Psoas muscle (tissue), 8 donors: ENCODE data around the gene CAPN7. TPM values are rescaled to one million over a fixed set of nuclear protein-coding genes. Genes with fewer than 3 reads are reported as not detected.

ENCODE experiments used
- ATAC-seq, 4 donors: fragments of 200-7000 bp; cut with Tn5 transposase; one replicate each; pipeline ENCODE4 v1.9.1; 2020; ENCODE audit warnings: moderate library complexity in 3 of 4, mild to moderate bottlenecking in 2 of 4
- DNase-seq, 2 donors: peaks; one replicate each; pipeline ENCODE4 v3.0.0-alpha.2; 2020
- H3K27ac ChIP-seq: fragments of 200-600 bp; one replicate; pipeline ENCODE4 v1.8.0; 2022
- H3K27me3 ChIP-seq, 3 donors: fragments of 200-600 bp in 1 of 3; one replicate each; pipeline versions ENCODE4 v1.6.1 to v1.8.0; 2013 to 2022; ENCODE audit warnings: low read length in 2 of 3, mild to moderate bottlenecking in 2 of 3, moderate library complexity in 1 of 3; ENCODE audit not compliant: insufficient read depth in 3 of 3
- H3K36me3 ChIP-seq, 2 donors: fragments of 200-600 bp in 1 of 2; one replicate each; pipeline versions ENCODE4 v1.6.1 to v1.8.0; 2013 to 2022; ENCODE audit warnings: low read depth in 1 of 2, mild to moderate bottlenecking in 1 of 2, moderate library complexity in 1 of 2; ENCODE audit not compliant: insufficient read depth in 1 of 2
- H3K4me1 ChIP-seq: fragments of 200-600 bp; one replicate; pipeline ENCODE4 v1.8.0; 2022
- H3K4me3 ChIP-seq: fragments of 200-600 bp; one replicate; pipeline ENCODE4 v1.8.0; 2022; ENCODE audit warnings: mild to moderate bottlenecking
- H3K9me3 ChIP-seq: fragments of 200-600 bp; one replicate; pipeline ENCODE4 v1.8.0; 2022
- CTCF ChIP-seq: fragments of 200-600 bp; IDR thresholded peaks from one replicate; pipeline ENCODE4 v1.8.0; 2022; ENCODE audit warnings: antibody characterized with exemption
- WGBS, 3 donors: extraction: QIAGEN DNeasy Blood & Tissue Kit; methylation state at CpG; one replicate each; pipeline versions ENCODE4 v1.1.6 to v1.1.7; 2013; 5-methylcytosine and 5-hydroxymethylcytosine counted together
- intact Hi-C, 2 donors: fragments of 100-400 bp; cut with DNase I; formaldehyde crosslinking; loops; one replicate each; pipeline versions ENCODE4 v1.11.0 to v1.14.2; 2022
- polyA plus RNA-seq, 3 donors: library from polyadenylated mRNA; stranded (reverse); fragments of 200-250 nt; gene quantifications; one replicate each; pipeline ENCODE4 v1.2.3, GENCODE V29; 2013
- total RNA-seq, 4 donors: library from RNA; stranded (reverse); fragmentation: NEBNext Ultra II Directional in 2 of 4; extraction: Animal tissue kit (Norgen Biotek cat#: 25700) in 2 of 4; gene quantifications; one replicate each; pipeline versions ENCODE4 v1.2.1 to v1.2.4, GENCODE V29; 2021 to 2023
- donor health status: healthy with polysubstance abuse.
- donor health status: DM: no; HTN: no; CAD: no; lungs with moderate emphysema.
- donor health status: Bipolar disorder and iron deficiency.
- donor health status: healthy.
- donor health status: DM: yes; HTN: yes; CAD: no.
- donor health status: DM: no; HTN: no; CAD: no.
- donor health status: DM: no; HTN: no; CAD: no.
- donor health status: DM: yes; HTN: yes; CAD: no.

CAPN7 gene
- total and polyA plus RNA-seq, 7 donors = 15.2 to 42.7 (median 26.8) TPM

GRCh38 chr3:15300323-15301078 lies 94.5 kb downstream of the CAPN7 start:
- ATAC-seq (peak; percentile 85 to 93 (median 88)), DNase-seq (peak in 1 of 2 donors; percentile 49)
- Histone ChIP-seq H3K36me3 (peaks cover 0 to 15% of the 10 kb centered on the region in 2 donors), H3K9me3 (no peaks in the 10 kb centered on the region), H3K4me1 (peaks cover 8% of the 10 kb centered on the region), H3K4me3 (no peak overlapping the region), H3K27me3 (no peaks in the 10 kb centered on the region), H3K27ac (peak overlapping the region; percentile 2)
- intact Hi-C loops = no loop called here
- WGBS, 3 donors = 52 to 61% (median 55%) methylated on average over 7 to 8 of the region's 8 CpGs
- no peak for TF ChIP-seq CTCF

- Histone ChIP-seq H3K4me1 (peaks cover 8% of the 10 kb centered on the region), H3K36me3 (peaks cover 0 to 15% of the 10 kb centered on the region in 2 donors), H3K9me3 (no peaks in the 10 kb centered on the region), H3K27me3 (no peaks in the 10 kb centered on the region), H3K27ac (no peak overlapping the region), H3K4me3 (no peak overlapping the region)
- no peak for DNase-seq
- TF ChIP-seq CTCF = no peak
- intact Hi-C loops = no loop called here
- WGBS, 3 donors = 94 to 98% (median 95%) methylated on average over 7 of the region's 7 CpGs
- no peak for ATAC-seq
Observed at GRCh38 chr3:15301761-15302160, 95.7 kb downstream of the CAPN7 start.

Other genes starting within 250 kb of the CAPN7 start
- gene MRPS25, start 140.9 kb upstream of the CAPN7 start, total RNA-seq = 10 to 100 TPM; 60.6 to 83.9 (median 74.1) TPM
- 100 to 1,000 TPM in 1 of 3 donors, 10 to 100 TPM in 2; 72.9 to 145 (median 74.2) TPM for gene MRPS25, start 140.9 kb upstream of the CAPN7 start, polyA plus RNA-seq
- gene RBSN, start 107.1 kb upstream of the CAPN7 start, total RNA-seq = 10 to 100 TPM; 18.6 to 26.3 (median 23.2) TPM
- 10 to 100 TPM in 2 of 3 donors, 1 to 10 TPM in 1; 7.7 to 21.5 (median 10.7) TPM for gene RBSN, start 107.1 kb upstream of the CAPN7 start, polyA plus RNA-seq
- 10 to 100 TPM; 14.4 to 57.1 (median 23.6) TPM for gene SH3BP5, start 126.3 kb downstream of the CAPN7 start, total RNA-seq
- 10 to 100 TPM; 42.8 to 63.0 (median 59.2) TPM for gene SH3BP5, start 126.3 kb downstream of the CAPN7 start, polyA plus RNA-seq
- gene METTL6, start 221.3 kb downstream of the CAPN7 start, total RNA-seq = 1 to 10 TPM; 7.5 to 8.3 (median 8.1) TPM
- gene METTL6, start 221.3 kb downstream of the CAPN7 start, polyA plus RNA-seq = 10 to 100 TPM in 2 of 3 donors, 1 to 10 TPM in 1; 6.5 to 18.5 (median 14.3) TPM
- 10 to 100 TPM in 2 of 4 donors, 1 to 10 TPM in 2; 9.3 to 16.0 (median 9.8) TPM for gene EAF1, start 221.4 kb downstream of the CAPN7 start, total RNA-seq
- 10 to 100 TPM in 1 of 3 donors, 1 to 10 TPM in 2; 5.0 to 17.9 (median 9.1) TPM for gene EAF1, start 221.4 kb downstream of the CAPN7 start, polyA plus RNA-seq